Islet precursor cell (in vitro differentiated cells): ENCODE results near the gene CDCP2.

Source experiments
- DNase-seq: peaks from one replicate; pipeline ENCODE4 v3.0.0-alpha.2; 2018

CDCP2 gene

DNA sequence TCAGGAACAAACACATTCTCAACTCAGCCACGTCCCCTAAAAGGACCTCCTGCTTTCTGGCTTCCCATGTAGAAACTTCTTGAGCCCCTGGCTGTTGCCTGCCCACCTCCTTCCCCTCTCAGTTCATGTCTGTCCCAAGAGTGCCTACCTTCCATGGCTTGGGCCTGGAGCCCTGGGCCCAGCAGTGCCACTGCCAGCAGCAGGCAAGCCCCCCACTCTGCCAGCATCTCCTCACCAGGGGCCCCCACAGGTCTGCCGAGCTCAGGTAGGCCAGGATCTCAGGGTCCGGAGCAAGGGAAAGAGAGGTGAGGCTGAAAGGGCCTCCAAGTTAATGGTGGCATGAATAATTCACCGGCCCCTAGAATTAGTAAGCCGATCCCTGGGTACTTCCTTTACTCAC, at the start of gene CDCP2:
TSS of gene CDCP2 (minus strand) at position 305 of the 400 bp plus-strand sequence. CDS start at position 227, 78 bp downstream.
- peak; percentile 35 for DNase-seq

DNA sequence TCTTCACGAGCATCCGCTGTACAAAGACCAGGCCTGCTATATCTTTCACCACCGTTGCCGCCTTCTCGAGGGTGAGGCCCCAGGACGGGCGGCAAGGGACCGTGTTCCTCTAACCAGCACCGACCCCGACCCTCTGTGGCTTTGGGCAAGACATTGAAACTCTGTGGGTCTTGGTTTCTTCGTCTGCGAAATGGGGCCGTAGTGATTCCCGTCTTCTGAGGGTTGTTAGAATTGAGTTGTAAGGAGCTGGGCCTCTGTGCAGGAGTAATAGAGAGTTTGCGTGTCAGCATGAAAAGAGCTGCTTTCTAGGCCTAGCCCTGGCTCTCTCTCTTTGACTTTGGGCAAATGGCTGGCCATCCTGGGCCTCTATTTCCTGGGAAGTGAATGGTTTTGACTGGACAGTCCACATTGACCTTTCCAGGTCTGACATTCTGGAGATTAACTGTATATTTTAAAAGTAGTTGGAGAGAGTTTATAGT, 47.8 kb upstream of the CDCP2 start:
- DNase-seq = no peak

DNA sequence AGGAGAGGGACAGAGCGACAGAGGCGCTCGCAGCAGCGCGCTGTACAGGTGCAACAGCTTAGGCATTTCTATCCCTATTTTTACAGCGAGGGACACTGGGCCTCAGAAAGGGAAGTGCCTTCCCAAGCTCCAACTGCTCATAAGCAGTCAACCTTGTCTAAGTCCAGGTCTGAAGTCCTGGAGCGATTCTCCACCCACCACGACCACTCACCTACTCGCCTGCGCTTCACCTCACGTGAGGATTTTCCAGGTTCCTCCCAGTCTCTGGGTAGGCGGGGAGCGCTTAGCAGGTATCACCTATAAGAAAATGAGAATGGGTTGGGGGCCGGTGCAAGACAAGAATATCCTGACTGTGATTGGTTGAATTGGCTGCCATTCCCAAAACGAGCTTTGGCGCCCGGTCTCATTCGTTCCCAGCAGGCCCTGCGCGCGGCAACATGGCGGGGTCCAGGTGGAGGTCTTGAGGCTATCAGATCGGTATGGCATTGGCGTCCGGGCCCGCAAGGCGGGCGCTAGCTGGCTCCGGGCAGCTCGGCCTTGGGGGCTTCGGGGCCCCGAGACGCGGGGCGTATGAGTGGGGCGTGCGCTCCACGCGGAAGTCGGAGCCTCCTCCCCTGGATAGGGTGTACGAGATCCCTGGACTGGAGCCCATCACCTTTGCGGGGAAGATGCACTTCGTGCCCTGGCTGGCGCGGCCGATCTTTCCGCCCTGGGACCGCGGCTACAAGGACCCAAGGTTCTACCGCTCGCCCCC, 47.1 kb upstream of the CDCP2 start, which contains the start of the genes CYB5RL and MRPL37:
TSS of gene CYB5RL (minus strand) at position 266 of the 754 bp plus-strand sequence. CDS start 4,414 bp downstream, outside the sequence.
TSS of gene MRPL37 (plus strand) at position 403 of the 754 bp plus-strand sequence. CDS start at position 480, 77 bp downstream.
- DNase-seq = peak; percentile 98

DNA sequence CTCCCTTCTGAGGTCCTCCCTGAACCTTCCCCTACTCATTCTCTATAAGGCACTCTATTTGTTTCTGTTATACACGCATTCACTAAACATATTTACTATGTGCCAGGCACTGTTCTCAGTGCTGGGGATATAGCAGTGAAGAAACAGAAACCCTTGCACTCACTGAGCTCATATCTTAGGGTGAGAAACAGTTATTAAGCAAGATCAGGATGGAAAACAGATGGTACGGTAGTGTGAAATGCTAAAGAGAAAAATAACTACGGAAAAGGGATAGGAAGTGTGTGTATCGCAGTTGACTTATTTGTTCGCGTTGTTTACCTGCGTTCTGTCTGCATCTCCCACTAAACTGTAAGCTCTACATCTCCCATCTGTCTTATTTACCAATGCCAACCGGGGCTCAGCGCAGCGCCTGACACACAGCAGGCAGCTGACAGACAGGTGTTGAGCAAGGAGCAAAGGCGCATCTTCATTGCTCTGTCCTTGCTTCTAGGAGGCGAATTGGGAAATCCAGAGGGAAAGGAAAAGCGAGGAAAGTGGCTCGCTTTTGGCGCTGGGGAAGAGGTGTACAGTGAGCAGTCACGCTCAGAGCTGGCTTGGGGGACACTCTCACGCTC, 46.5 kb upstream of the CDCP2 start:
- DNase-seq = no peak

DNA sequence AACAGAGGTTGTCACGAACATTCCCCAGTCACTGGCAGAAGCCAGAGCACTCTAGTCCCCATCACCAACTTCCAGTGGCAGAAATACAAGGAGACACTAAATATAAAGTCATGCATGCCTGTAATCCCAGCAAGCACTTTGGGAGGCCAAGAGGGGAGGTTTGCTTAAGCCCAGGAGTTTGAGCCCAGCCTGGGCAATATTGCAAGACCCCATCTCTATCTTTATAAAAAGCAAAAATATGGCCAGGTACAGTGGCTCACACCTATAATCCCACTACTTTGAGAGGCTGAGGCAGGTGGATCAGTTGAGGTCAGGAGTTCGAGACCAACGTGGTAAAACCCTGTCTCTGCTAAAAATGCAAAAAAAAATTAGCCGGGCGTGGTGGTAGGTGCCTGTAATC, 40.7 kb upstream of the CDCP2 start:
- no peak for DNase-seq

DNA sequence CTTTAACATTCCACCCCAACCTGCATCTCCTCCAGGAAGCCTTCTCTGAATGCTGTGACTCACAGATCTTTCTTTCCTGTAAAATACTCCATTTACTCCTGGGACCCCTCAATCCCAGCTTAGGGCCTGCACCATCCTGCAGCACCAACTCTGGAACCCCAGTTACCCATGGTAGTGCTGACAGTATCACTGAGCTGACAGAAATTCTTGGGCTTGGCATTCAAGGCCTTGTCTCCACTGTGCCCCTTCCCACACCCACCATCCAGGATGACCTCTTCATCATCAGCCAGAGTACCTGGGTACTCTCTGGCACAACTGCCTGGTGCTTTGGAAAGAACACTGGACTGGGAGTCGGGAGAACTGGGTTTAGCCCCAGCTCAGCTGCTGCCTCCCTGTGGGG, 38.7 kb upstream of the CDCP2 start:
- DNase-seq = no peak

DNA sequence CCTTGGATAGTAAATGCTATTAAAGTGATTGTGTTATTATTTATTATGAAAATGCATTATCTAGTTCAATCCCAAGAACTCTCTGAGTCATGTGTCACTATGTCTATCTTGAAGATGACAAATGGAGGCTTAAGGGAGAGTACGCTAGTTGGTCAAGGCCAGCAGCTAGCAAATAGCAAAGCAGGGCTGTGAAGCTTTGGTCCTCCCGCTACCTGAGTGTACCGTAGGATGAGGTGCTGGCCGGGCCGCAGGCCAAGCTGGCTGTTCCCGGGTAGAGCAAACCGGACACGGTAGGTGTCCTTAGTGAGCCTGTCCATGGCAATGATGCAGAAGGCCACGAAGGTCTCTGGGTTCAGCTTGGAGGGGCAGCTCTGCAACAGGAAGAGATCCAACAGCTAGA, 37.7 kb upstream of the CDCP2 start:
- no peak for DNase-seq

DNA sequence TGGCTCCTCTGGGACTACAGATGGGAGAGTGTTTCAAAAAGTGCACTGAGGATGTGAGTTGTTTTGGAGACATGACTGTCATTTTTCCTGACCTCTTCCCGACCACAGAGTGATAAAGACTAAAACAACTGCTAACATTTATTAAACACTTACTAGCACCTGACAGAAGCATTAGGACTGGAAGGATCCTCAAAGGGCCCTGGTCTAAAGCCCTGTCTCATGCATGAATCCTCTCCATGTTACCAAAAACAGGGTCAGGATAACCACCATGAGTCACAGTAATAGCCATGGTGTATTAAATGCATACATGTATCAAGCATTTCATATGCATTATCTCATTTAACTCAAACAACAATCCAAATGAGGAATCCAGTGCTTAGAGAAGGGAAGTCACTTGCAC, 35.5 kb upstream of the CDCP2 start:
- DNase-seq = no peak

DNA sequence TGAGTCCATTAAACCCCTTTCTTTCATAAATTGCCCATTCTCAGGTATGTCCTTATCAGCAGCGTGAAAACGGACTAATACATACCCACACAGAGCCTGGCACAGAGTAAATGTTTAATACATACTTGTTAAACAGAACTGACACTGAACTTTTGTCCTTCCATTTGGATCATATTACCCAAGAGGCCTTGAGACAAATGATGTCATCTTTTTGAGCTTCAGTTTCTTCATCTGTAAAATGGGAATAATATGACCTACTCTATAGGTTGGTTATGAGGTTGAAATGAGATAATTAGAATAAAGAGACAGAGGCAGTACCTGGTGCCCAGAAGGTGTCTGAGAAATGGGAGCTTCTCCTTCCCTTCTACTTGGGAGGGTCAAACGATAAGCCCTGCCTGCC, 33.3 kb upstream of the CDCP2 start:
- DNase-seq = no peak

DNA sequence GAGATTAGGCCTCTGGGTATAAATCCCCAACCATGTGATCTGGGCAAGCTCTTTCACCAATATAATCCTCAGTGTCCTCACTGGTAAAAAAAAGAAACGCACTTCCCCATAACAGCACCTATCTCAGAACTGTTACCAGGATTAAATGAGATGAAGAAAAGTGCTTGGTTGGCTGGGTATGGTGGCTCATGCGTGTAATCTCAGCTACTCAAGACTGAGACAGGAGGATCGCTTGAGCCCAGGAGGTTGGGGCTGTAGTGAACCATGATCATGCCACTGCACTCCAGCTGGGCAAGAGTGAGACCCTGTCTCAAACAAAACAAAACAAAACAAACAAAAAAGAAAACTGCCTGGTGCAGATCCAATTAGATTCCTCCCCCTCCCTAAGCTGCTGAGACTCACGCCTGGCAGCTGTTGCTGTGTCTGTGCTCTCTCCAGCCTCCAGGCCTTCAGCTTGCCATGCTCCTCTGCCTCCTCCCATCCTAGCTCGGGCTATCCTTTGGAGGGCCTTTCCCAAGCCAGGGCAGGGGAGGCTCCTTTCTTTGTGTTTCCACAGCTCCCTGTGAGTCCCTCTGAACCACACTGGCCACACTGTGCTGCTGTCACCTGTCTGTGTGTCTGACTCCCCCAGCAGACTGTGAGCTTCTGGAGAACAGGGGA, 28.0 kb upstream of the CDCP2 start:
- DNase-seq = no peak

DNA sequence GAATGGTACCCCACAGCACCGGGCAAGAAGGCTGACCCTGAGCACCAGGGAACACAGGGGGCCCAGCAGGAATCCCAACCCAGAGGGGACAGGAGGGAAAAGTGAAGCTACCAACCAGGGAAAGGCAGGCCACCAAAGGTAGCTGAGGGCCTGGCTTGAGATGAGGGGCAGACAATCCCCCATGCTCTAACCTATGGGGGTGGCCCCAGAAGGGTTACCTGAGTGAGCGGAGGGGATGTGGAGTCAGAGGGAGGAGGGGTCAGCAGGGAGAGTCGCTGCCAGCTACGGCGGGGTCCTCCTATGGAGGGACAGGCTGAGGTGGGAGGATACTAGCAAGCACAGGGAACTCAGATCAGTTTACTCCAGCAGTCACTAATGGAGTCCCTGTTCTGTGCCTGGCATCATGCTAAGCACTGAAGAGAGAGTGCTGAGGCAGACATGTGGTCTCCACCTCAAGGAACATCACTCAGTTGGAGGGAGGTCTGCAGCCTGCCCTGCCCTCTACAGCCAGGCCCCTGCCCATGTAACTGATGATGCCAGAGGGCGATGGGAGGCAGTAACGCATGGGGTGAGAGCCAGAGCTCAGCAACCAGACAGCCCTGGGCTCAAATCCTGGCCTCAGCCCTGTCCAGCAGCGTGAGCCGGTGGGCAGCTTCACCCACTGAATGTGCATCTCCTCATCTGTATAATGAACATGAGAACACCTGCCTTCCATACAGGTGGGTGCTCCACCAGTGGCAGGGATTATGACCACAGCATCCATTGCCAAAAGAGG, 25.7 kb upstream of the CDCP2 start:
- no peak for DNase-seq

DNA sequence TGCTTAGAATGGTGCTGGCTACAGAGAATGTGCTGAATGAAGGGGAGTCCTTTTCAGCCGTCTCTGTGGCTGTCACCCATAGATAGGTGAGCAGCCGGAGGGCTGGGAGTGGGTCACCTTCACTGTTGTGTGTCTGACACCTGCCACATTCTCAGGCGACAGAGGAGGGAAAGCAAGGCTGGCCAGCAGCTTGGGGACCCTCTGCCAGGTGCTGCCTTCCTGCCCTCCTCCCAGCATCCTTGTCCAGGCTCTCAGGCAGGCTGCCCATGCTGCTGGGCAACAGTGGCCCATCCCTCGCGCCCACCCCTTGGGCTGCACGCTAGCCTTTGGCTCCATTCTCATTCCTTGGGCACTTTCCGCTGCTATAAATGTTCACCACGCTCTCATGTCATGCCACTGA, 24.9 kb upstream of the CDCP2 start:
- no peak for DNase-seq

DNA sequence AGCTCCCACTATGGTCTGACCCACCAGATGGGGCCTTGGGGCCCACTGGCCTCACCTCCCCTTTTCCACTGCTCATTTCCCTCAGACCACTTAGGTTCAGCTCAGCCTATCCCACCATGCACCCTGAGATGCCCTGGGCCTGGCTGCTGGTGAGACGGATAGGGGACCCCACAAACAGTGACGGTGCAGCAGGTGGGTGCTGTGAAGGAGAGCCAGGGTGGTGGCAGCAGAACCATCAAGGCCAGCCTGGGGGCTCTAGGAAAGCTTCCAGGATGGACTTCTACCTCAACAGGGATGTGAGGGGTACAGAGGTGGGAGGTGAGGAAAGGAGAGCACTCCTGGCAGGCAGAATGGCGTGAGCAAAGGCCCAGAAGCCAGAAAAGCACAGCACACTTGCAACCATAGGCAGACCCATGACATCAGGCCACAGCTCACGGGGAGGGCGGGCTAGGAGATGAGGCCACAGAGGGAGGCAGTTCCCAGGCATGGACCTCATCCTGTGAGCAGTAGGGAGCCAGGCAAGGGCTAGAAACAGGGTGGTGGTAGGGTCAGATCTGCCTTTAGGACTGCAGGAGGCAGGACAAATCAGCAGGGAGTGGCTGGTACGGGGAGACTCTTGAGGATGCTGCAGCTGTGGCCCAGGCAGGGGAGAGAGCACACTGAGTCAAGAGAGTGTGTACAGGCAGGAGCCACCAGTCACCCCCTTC, 24.0 kb upstream of the CDCP2 start:
- no peak for DNase-seq

DNA sequence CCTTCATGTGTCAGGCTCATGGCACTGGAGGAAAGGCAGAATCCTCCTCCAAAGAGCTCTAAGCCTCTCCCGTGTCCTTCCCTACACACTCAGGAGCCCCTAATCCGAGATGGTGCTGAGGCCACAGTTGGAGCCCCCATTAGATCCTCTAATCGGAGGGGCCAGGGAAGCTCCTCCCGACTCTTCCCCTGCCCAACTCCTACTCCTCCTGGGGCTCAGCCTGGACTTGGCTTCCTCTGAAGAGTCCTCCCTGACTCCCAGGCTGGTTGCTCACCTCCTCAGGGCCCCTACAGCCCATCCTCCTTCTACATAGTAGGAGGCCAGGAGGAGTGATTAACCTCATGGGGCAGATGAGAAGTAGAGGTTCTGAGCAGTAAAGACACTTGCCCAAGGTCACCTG, 21.3 kb upstream of the CDCP2 start:
- no peak for DNase-seq

DNA sequence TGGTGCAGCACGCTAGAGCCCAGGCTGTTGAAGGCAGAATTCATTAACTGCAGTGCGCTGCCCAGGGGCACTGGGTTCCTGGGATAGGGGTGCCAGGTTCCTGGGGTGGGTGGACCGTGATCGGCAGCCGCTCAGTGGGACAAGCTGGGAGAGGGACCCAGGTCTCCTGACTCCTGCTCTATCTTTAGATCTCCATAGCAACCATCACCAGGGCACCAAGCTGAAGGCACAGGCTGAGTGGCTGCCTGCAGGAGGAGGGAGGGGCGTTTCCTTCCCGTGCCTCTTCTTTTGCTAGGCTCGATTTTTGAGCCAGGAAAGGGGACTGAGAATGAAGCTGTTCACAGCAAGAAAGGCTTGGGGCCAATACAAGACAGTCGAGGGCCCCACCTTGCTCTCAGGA, 20.9 kb upstream of the CDCP2 start:
- DNase-seq = no peak

DNA sequence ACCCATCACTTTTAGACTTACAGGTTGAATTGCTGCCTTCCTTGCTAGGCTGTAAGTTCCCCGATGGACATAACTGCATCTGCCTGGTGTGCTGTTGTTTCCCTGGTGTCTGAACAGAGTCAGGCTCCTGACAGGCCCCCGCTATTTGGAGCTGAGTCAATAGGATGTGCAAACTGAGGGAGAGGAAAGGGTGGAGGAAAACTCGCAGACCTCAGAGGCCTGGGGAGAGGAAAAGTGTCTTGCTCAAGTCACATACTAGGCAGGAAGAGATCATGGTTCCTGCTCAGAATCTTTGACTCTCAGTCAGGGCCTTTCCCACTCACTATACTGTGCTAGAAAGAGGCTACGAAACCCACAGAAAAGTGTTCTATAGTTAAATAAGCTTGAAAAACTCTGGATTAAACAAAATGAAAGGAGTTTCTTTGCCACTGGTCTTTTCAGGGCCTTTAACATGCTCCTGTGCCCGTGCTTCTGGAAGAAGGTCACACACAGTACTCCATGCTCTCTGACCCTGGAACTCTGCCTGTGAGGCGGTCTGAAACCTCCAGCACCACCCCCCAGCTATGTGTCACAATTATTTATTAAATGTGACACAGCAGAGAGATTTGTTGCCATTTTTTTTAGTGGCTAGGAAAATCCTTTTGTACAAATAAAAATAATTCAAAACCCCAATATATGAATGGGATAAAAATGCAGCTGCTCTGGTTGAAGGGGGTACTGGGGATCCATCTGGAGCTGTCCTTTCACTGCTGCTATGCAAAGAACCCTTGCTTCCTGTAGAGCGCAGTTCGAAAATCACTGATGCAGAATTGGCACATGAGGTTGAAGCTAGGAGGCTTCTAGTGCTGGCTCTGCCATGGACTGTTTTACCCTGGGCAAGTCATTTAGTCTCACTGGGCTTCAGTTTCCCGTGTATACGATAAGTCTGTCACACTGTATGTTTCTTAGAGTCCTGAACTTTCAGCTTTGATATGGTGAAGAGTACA, 20.1 kb upstream of the CDCP2 start:
- no peak for DNase-seq

DNA sequence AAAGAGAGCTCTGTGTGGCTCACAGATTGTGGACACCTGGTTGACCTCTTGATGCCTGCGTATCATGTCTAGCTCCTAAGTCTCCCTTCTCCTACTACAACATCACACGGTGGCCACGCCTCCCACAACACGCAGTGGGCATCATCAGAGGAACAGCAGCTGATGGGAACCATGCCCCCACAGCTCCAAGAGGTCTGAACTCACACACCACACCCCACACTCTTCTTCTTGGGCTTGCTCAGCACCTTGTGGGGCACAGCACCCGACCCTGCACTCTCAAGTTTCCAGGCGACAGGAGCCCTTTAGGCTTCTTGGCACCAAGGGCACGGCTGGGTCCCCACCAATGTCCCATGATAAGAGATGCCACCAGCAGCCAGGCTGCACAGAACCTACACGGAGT, 18.8 kb upstream of the CDCP2 start:
- no peak for DNase-seq

DNA sequence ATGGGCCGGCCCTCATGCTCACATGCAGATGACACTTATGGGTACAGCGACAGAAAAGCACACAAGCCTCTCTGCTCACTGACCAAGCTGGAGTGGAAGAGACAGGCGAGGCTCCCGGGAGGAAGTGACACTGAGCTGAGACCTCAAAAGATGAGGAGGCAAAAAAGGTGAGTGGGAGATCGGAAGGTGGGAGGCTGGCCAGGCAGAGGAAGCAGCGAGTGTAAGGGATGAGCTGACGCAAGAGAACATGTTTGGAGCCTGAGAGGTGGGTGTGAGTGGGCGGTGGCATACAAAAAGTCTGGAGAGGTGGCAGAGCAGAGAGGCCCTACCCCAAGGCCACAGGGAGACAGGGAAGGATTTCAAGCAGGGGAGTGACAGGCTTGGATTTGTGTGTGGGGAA, 18.2 kb upstream of the CDCP2 start:
- DNase-seq = no peak

DNA sequence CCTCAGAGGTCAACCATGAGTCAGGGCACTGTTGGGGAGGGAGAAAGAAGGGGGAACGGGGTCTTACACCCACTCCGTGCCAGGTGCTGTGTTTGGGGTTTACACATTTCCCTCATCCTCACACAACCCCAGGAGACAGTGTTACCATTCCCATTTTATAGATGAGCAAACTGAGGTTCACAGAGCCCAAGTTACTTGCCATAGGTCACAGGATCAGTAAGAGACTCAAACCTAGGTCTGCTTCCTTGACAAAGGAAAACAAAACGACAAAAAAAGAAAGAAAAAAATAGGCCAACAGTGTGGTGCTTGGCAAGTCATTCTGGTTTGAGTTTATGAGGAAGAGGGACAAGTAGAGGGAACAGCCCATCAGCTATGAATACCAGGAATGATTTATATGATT, 16.3 kb upstream of the CDCP2 start:
- no peak for DNase-seq

DNA sequence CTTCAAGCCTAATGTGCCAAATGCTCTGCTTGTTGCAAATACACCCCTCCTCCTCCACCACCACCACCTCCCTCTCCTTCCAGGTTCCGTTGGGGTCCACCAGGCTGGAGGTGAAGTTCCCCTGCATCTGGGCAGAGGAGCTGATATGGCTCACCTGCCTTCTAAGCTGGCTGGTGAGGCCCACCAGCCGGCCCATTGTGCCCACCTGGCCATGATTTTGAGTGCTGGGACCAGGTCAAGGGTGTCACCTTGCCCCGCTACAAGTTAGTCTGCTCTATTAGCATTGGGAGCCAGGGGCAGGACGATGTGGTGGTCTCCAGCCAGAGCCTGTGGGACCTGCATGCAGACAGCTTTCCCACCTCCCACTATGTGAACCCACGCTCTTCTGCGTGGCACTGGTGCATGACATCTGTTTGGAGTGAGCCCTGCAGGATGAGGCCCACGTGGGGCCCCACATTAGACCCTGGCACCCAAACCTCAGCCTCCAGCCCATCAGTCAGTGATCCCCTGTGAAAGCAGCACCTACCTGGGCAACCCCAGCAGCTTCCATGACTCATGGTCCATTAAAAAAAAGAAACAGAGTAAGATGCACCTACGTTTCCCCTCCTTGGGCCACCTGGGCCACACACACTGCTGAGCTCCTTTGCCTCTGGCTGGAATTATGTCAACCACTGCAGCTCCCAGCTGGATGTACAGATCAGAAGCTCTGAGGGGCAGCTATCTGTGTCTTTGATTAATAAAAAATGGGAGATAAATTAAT, 15.6 kb upstream of the CDCP2 start:
- no peak for DNase-seq
